HG03521 (cell line): ENCODE results near the gene LHX3.
"Not testable (repeated sequence)": the region's sequence is repeated elsewhere in the genome, so short reads cannot be mapped to it uniquely, and the experiment has no call there.

Experiments
- ATAC-seq: cut with Tn5 transposase; IDR thresholded peaks from one replicate; pipeline ENCODE4 v1.9.1; 2021; ENCODE audit warnings: mild to moderate bottlenecking, moderate library complexity; ENCODE audit not compliant: unreplicated experiment

Gene LHX3

GRCh38 chr9:136242248-136242647 is 37.3 kb upstream of the LHX3 start:
- no peak for ATAC-seq

GRCh38 chr9:136241542-136241941 is 36.6 kb upstream of the LHX3 start:
- ATAC-seq = no peak

- ATAC-seq = no peak
Measured at GRCh38 chr9:136240941-136241340, 36.0 kb upstream of the LHX3 start.

GRCh38 chr9:136239983-136240330 is 35.0 kb upstream of the LHX3 start:
- ATAC-seq = no peak

- ATAC-seq = no peak
Measured at GRCh38 chr9:136239135-136239982, 34.4 kb upstream of the LHX3 start.

- no peak for ATAC-seq
Measured at GRCh38 chr9:136238342-136238732, 33.4 kb upstream of the LHX3 start.

- ATAC-seq = no peak
Measured at GRCh38 chr9:136237486-136238341, 32.8 kb upstream of the LHX3 start.

- not testable (repeated sequence) for ATAC-seq
Measured at GRCh38 chr9:136236471-136237410, 31.8 kb upstream of the LHX3 start.

GRCh38 chr9:136235709-136236455 is 31.0 kb upstream of the LHX3 start:
- ATAC-seq = no peak

- no peak for ATAC-seq
Measured at GRCh38 chr9:136235171-136235570, 30.2 kb upstream of the LHX3 start.

- no peak for ATAC-seq
Measured at GRCh38 chr9:136234597-136234996, 29.7 kb upstream of the LHX3 start.

GRCh38 chr9:136233868-136234267 is 28.9 kb upstream of the LHX3 start:
- ATAC-seq = no peak

- no peak for ATAC-seq
Measured at GRCh38 chr9:136233411-136233810, 28.5 kb upstream of the LHX3 start.

- ATAC-seq = no peak
Measured at GRCh38 chr9:136232969-136233368, 28.0 kb upstream of the LHX3 start.

GRCh38 chr9:136231478-136232297 is 26.8 kb upstream of the LHX3 start:
- ATAC-seq = no peak

GRCh38 chr9:136230773-136231172 is 25.8 kb upstream of the LHX3 start:
- ATAC-seq = no peak

GRCh38 chr9:136230365-136230764 is 25.4 kb upstream of the LHX3 start:
- no peak for ATAC-seq

- no peak for ATAC-seq
Measured at GRCh38 chr9:136229096-136230065, 24.5 kb upstream of the LHX3 start.
